Lung (tissue), 12 donors: ENCODE results near the gene CREB3. TPM values are rescaled to one million over a fixed set of nuclear protein-coding genes. Genes with fewer than 3 reads are reported as not detected.

Source experiments
- ATAC-seq: fragments of 200-7000 bp; cut with Tn5 transposase; one replicate; pipeline ENCODE4 v1.9.1; 2020; ENCODE audit warnings: moderate number of reproducible peaks; ENCODE audit not compliant: insufficient read depth, low FRiP score
- DNase-seq, 3 donors: peaks; one replicate each; pipeline ENCODE4 v3.0.0-alpha.2; 2013 to 2017
- H3K27ac ChIP-seq, 2 donors: one replicate each; pipeline ENCODE4 v1.5.1; 2013; ENCODE audit warnings: mild to moderate bottlenecking in 2 of 2, moderate library complexity in 2 of 2, control low read depth in 1 of 2, inconsistent platforms in 1 of 2, low read depth in 1 of 2, low read length in 1 of 2
- H3K27me3 ChIP-seq, 3 donors: one replicate each; pipeline ENCODE4 v1.5.1; 2013; ENCODE audit warnings: low read length in 2 of 3; ENCODE audit not compliant: control insufficient read depth in 3 of 3, insufficient read depth in 3 of 3
- H3K36me3 ChIP-seq, 4 donors: one replicate each; pipeline ENCODE4 v1.5.1; 2013; ENCODE audit warnings: low read length in 4 of 4, mild to moderate bottlenecking in 1 of 4, moderate library complexity in 1 of 4; ENCODE audit not compliant: control insufficient read depth in 4 of 4, insufficient read depth in 4 of 4
- H3K4me1 ChIP-seq, 5 donors: one replicate each; pipeline ENCODE4 v1.5.1; 2013; ENCODE audit warnings: low read length in 5 of 5, mild to moderate bottlenecking in 2 of 5, moderate library complexity in 1 of 5; ENCODE audit not compliant: control insufficient read depth in 5 of 5, insufficient read depth in 5 of 5
- H3K4me3 ChIP-seq: one replicate; pipeline ENCODE4 v1.5.1; 2013; ENCODE audit warnings: mild to moderate bottlenecking, control low read depth, moderate library complexity
- H3K9ac ChIP-seq, 2 donors: one replicate each; pipeline ENCODE4 v1.5.1; 2013; ENCODE audit warnings: low read length in 2 of 2, control low read depth in 1 of 2; ENCODE audit not compliant: insufficient read depth in 1 of 2
- H3K9me3 ChIP-seq, 4 donors: one replicate each; pipeline ENCODE4 v1.5.1; 2013; ENCODE audit warnings: low read length in 3 of 4, mild to moderate bottlenecking in 1 of 4, moderate library complexity in 1 of 4; ENCODE audit not compliant: control insufficient read depth in 4 of 4, insufficient read depth in 3 of 4
- WGBS, 2 donors: extraction: QIAGEN DNeasy Blood & Tissue Kit; methylation state at CpG; one replicate each; pipeline ENCODE4 v1.1.7; 2013; 5-methylcytosine and 5-hydroxymethylcytosine counted together
- polyA plus RNA-seq, 2 donors: library from polyadenylated mRNA; stranded (reverse); fragments of 200-250 nt; gene quantifications; one replicate each; pipeline ENCODE4 v1.2.1, GENCODE V29; 2013
- total RNA-seq, 2 donors: library from RNA; depleted of rRNA in 1 of 2; stranded (reverse); fragments of >200 nt in 1 of 2; gene quantifications; one replicate each; pipeline ENCODE4 v1.2.1, GENCODE V29; 2014 to 2021
- TF ChIP-seq, protein P1 (sequence below): IDR thresholded peaks from 2 replicates; pipeline ENCODE4 v1.5.1; 2012; ENCODE audit warnings: mild to moderate bottlenecking; ENCODE audit errors: control extremely low read depth, extremely low read depth
- donor health status: control.
- donor health status: control.
- donor health status: Bipolar disorder and iron deficiency.
- donor health status: healthy.
- donor health status: DM: yes; HTN: yes; CAD: no.

The CREB3 gene
- total and polyA plus RNA-seq, 4 donors = 25.1 to 43.3 (median 38.9) TPM

DNA sequence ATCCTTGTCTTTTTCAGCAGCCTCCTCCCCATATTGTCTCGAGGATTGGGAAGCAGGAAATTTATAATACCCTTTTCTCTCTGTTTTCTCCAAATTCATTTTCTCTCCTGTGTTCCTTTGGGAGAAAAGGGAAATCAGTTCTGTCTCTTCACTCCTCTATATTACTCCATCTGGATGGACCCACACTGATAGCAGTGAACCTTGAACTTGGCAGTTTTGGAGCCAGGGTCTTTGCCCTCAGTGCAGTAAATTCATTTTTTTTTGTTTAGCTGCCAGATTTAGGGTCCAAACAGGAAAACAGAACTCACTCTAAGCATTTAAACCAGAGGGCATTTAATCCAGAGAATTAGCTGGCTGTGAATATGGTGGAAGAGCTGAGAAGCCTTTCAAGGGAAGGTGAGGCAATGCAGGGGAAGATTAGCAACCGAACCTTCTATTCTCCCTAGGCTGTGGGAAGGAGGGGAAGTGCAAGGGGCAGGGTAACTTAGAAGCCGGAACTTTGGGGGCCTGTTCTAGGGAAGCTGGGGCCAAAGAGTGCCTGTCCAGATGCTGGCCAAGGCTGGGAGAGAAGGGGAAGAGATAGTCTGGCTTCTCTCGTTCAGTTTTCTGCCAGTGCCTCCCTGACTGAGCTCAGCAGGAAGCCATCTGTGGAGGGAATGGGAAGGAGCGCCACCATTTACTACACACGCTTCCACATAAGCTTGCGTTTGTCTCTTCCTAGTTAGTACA is 42.6 kb downstream of the CREB3 start:
- Histone ChIP-seq H3K27me3 (no peaks in the 10 kb centered on the region), H3K9me3 (no peaks in the 10 kb centered on the region), H3K4me3 (no peak overlapping the region), H3K4me1 (peaks cover 0 to 34% (median 17%) of the 10 kb centered on the region in 5 donors), H3K36me3 (no peaks in the 10 kb centered on the region), H3K9ac (no peak overlapping the region), H3K27ac (peak overlapping the region in 1 of 2 donors; percentile 4)
- 36 to 58% methylated on average over 7 of the region's 7 CpGs for WGBS, 2 donors
- TF ChIP-seq, protein P1, sequence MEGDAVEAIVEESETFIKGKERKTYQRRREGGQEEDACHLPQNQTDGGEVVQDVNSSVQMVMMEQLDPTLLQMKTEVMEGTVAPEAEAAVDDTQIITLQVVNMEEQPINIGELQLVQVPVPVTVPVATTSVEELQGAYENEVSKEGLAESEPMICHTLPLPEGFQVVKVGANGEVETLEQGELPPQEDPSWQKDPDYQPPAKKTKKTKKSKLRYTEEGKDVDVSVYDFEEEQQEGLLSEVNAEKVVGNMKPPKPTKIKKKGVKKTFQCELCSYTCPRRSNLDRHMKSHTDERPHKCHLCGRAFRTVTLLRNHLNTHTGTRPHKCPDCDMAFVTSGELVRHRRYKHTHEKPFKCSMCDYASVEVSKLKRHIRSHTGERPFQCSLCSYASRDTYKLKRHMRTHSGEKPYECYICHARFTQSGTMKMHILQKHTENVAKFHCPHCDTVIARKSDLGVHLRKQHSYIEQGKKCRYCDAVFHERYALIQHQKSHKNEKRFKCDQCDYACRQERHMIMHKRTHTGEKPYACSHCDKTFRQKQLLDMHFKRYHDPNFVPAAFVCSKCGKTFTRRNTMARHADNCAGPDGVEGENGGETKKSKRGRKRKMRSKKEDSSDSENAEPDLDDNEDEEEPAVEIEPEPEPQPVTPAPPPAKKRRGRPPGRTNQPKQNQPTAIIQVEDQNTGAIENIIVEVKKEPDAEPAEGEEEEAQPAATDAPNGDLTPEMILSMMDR = no peak
- DNase-seq (peak; percentile 19 to 57 (median 46)), ATAC-seq (peak; percentile 8)

DNA sequence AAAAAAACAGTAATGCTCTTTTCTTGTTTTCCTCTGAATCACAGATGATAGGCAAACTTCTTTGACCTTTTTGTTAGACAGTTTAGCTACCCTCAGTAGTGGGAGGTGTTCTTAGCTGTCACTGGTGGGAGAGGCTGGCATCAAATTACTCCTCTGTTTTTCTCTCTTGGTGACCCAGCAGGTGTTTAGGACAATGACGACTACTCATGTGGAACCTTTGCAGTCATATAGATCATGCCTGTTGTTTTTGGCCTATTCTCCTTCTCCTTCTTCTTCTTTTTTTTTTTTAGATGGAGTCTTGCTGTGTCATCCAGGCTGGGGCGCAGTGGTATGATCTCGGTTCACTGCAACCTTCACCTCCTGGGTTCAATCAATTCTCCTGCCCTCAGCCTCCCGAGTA is 43.6 kb downstream of the CREB3 start:
- Histone ChIP-seq H3K4me3 (no peak overlapping the region), H3K27me3 (no peaks in the 10 kb centered on the region), H3K9me3 (no peaks in the 10 kb centered on the region), H3K27ac (no peak overlapping the region), H3K9ac (no peak overlapping the region), H3K36me3 (no peaks in the 10 kb centered on the region), H3K4me1 (peaks cover 0 to 24% (median 9%) of the 10 kb centered on the region in 5 donors)
- WGBS, 2 donors = 67 to 74% methylated on average over 4 of the region's 4 CpGs
- ATAC-seq = no peak
- DNase-seq = no peak
- TF ChIP-seq, protein P1 = no peak

DNA sequence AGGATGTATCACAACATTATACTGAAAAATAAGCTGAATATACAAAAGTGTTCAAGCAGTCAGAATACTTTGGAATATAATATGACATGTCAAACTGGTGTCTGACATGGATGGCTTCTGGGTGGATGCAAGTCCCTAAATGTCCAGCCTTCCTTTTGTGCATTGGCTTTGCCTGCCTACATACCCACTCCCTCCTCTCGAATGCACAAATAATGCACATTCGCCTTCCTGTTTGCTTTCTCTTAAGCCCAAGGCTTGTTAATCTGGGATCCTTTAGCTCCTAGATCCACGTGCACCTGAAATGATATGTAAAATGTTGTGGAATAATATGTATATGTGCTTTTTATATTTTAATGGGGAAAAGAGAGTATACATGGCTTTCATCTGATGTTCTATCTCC is 46.0 kb downstream of the CREB3 start:
- ATAC-seq (no peak), DNase-seq (no peak)
- 88 to 90% methylated on average over 3 of the region's 3 CpGs for WGBS, 2 donors
- Histone ChIP-seq H3K9ac (no peak overlapping the region), H3K4me3 (no peak overlapping the region), H3K9me3 (no peaks in the 10 kb centered on the region), H3K27ac (no peak overlapping the region), H3K4me1 (peaks cover 0 to 11% (median 0%) of the 10 kb centered on the region in 5 donors), H3K36me3 (peaks cover 0 to 2% (median 0%) of the 10 kb centered on the region in 4 donors), H3K27me3 (no peaks in the 10 kb centered on the region)
- TF ChIP-seq, protein P1 = no peak

DNA sequence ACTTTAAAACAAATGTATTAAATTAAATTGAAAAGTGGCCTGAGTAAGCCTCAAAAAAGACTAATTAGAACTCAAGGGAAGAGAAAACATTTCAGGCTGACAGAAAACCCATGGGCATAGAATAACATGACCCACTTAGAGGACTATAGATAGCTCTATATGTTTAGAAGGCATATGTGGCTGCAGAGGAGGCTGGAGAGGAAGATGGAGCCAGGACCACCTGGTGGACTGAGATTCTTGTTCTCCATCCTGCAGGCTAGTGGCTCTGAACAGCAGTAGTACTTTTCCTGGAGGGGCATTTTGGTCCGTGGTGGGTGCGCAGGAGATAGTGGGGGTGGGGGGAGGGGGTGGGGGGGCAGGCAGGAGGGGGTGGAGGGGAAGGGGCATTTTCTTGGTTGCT is 48.6 kb downstream of the CREB3 start:
- no peak overlapping the region for H3K27ac ChIP-seq
- DNase-seq = no peak
- no peaks in the 10 kb centered on the region for H3K27me3 ChIP-seq
- TF ChIP-seq, protein P1 = no peak
- H3K4me1 ChIP-seq = no peaks in the 10 kb centered on the region
- no peak for ATAC-seq
- WGBS, 2 donors = 61 to 88% methylated on average over 2 of the region's 2 CpGs
- no peaks in the 10 kb centered on the region for H3K9me3 ChIP-seq
- H3K9ac ChIP-seq = no peak overlapping the region
- no peak overlapping the region for H3K4me3 ChIP-seq
- H3K36me3 ChIP-seq = peaks cover 0 to 4% (median under 1%) of the 10 kb centered on the region in 4 donors
